ENCODE results near the gene PTPRG.

GRCh38 chr3:61893840-61894566 lies 332.6 kb downstream of the PTPRG start:
- TF ChIP-seq EZH2 (IDR thresholded peaks at IDR 0.05; ENCODE audit: insufficient read depth, poor library complexity, severe bottlenecking) (no peak), EZH2phosphoT487 (IDR thresholded peaks at IDR 0.05; ENCODE audit: insufficient read depth, low read depth) (no peak)

Measured in GM23248 (cell line).